HG02938 (cell line): ENCODE measurements around the gene KLHL28.

Experiments
- ATAC-seq: cut with Tn5 transposase; IDR thresholded peaks from one replicate; pipeline ENCODE4 v1.9.1; 2021; ENCODE audit warnings: mild to moderate bottlenecking, moderate library complexity; ENCODE audit not compliant: unreplicated experiment

The KLHL28 gene

GRCh38 chr14:44961554-44962333 is at the start of gene KLHL28, which contains the start of gene TOGARAM1:
Gene KLHL28, minus strand, starts transcription at chr14:44961947. Its CDS starts 16,019 bp downstream, at chr14:44945928.
Gene TOGARAM1, plus strand, starts transcription at chr14:44962190. Its CDS starts 232 bp downstream, at chr14:44962422.
- peak; percentile 95 for ATAC-seq

GRCh38 chr14:45003924-45004323 is 42.2 kb upstream of the KLHL28 start:
- no peak for ATAC-seq

GRCh38 chr14:44995770-44996294 is 34.1 kb upstream of the KLHL28 start:
- no peak for ATAC-seq

GRCh38 chr14:44995196-44995595 is 33.4 kb upstream of the KLHL28 start:
- no peak for ATAC-seq

- no peak for ATAC-seq
These were observed 28.8 kb upstream of the KLHL28 start for GRCh38 chr14:44990533-44990932.

GRCh38 chr14:44989497-44990440 is 28.0 kb upstream of the KLHL28 start:
- ATAC-seq, result no peak

- no peak for ATAC-seq
These were observed 26.9 kb upstream of the KLHL28 start for GRCh38 chr14:44988694-44989093.

- no peak for ATAC-seq
These were observed 20.8 kb upstream of the KLHL28 start for GRCh38 chr14:44982594-44982993.

- ATAC-seq, result no peak
These were observed 19.5 kb upstream of the KLHL28 start for GRCh38 chr14:44981198-44981597.

- ATAC-seq, result no peak
These were observed 18.1 kb upstream of the KLHL28 start for GRCh38 chr14:44979740-44980356.

- no peak for ATAC-seq
These were observed 17.5 kb upstream of the KLHL28 start for GRCh38 chr14:44979273-44979672.

GRCh38 chr14:44971459-44971858 is 9.7 kb upstream of the KLHL28 start:
- no peak for ATAC-seq

GRCh38 chr14:44970907-44971306 is 9.2 kb upstream of the KLHL28 start:
- ATAC-seq, result peak; percentile 49

- no peak for ATAC-seq
These were observed 7.0 kb upstream of the KLHL28 start for GRCh38 chr14:44968714-44969113.

GRCh38 chr14:44966601-44967336 is 5.0 kb upstream of the KLHL28 start:
- ATAC-seq, result no peak

- no peak for ATAC-seq
These were observed 2.1 kb upstream of the KLHL28 start for GRCh38 chr14:44963775-44964380.

GRCh38 chr14:44963044-44963528 is 1.3 kb upstream of the KLHL28 start:
- no peak for ATAC-seq

GRCh38 chr14:44962334-44963043 is 742 bp upstream of the KLHL28 start:
- peak; percentile 29 for ATAC-seq

- no peak for ATAC-seq
These were observed 595 bp downstream of the KLHL28 start for GRCh38 chr14:44961151-44961553.
